ENCODE measurements around the gene EIF4EBP3. TPM values are rescaled to one million over a fixed set of nuclear protein-coding genes. Genes with fewer than 3 reads are reported as not detected.

The EIF4EBP3 gene
- total RNA-seq, 1 experiment from 2014 or later: 8.4 TPM

DNA sequence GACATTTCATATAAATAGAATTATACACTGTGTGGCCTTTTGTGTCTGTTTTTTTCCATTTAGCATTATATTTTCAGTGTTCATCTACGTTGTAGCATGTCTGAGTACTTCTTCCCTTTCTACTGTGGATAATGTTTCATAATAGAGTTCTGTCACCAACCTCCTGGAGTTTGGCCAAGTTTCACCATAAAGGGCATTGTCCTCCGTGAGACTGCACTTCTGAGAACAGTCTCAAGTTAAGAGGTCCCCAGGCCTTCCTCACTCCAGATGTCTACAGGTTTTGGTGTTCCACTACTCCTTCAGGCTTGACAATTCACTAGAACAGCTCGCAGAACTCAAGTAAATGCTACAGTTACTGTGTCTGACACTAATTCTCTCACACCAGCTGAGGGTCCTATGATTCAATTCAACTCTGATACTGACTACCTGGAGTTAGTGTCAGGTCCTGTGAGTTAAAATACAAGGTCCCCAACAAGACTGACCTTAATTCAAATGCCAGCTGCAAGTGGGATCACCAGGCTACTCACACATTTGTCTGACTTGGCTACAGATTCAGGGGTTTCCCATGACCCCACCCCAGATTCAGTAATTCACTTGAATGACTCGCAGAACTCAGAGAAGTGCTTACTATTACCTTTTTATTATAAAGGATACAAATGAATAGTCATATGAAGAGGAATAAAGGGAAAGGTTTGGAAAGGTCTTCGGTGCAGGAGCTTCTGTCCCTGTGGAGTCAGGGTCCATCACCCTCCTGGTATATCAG is 48.3 kb downstream of the EIF4EBP3 start (continued):
- TF ChIP-seq, protein P1, sequence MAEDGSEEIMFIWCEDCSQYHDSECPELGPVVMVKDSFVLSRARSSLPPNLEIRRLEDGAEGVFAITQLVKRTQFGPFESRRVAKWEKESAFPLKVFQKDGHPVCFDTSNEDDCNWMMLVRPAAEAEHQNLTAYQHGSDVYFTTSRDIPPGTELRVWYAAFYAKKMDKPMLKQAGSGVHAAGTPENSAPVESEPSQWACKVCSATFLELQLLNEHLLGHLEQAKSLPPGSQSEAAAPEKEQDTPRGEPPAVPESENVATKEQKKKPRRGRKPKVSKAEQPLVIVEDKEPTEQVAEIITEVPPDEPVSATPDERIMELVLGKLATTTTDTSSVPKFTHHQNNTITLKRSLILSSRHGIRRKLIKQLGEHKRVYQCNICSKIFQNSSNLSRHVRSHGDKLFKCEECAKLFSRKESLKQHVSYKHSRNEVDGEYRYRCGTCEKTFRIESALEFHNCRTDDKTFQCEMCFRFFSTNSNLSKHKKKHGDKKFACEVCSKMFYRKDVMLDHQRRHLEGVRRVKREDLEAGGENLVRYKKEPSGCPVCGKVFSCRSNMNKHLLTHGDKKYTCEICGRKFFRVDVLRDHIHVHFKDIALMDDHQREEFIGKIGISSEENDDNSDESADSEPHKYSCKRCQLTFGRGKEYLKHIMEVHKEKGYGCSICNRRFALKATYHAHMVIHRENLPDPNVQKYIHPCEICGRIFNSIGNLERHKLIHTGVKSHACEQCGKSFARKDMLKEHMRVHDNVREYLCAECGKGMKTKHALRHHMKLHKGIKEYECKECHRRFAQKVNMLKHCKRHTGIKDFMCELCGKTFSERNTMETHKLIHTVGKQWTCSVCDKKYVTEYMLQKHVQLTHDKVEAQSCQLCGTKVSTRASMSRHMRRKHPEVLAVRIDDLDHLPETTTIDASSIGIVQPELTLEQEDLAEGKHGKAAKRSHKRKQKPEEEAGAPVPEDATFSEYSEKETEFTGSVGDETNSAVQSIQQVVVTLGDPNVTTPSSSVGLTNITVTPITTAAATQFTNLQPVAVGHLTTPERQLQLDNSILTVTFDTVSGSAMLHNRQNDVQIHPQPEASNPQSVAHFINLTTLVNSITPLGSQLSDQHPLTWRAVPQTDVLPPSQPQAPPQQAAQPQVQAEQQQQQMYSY (CRISPR knock-in tag; IDR thresholded peaks at IDR 0.05): no peak
- TF ChIP-seq FOXP1 (CRISPR knock-in tag; IDR thresholded peaks at IDR 0.05; ENCODE audit: borderline replicate concordance) (no peak), ZMAT4 (CRISPR knock-in tag; IDR thresholded peaks at IDR 0.05) (no peak), EMX1 (CRISPR knock-in tag; IDR thresholded peaks at IDR 0.05) (no peak), IRF2 (CRISPR knock-in tag; IDR thresholded peaks at IDR 0.05; ENCODE audit: borderline replicate concordance, low read depth) (no peak), JAZF1 (CRISPR knock-in tag; IDR thresholded peaks at IDR 0.05) (no peak)
- TF ChIP-seq, protein P2, sequence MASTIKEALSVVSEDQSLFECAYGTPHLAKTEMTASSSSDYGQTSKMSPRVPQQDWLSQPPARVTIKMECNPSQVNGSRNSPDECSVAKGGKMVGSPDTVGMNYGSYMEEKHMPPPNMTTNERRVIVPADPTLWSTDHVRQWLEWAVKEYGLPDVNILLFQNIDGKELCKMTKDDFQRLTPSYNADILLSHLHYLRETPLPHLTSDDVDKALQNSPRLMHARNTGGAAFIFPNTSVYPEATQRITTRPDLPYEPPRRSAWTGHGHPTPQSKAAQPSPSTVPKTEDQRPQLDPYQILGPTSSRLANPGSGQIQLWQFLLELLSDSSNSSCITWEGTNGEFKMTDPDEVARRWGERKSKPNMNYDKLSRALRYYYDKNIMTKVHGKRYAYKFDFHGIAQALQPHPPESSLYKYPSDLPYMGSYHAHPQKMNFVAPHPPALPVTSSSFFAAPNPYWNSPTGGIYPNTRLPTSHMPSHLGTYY (CRISPR knock-in tag; IDR thresholded peaks at IDR 0.05): no peak
- TF ChIP-seq, protein P3, sequence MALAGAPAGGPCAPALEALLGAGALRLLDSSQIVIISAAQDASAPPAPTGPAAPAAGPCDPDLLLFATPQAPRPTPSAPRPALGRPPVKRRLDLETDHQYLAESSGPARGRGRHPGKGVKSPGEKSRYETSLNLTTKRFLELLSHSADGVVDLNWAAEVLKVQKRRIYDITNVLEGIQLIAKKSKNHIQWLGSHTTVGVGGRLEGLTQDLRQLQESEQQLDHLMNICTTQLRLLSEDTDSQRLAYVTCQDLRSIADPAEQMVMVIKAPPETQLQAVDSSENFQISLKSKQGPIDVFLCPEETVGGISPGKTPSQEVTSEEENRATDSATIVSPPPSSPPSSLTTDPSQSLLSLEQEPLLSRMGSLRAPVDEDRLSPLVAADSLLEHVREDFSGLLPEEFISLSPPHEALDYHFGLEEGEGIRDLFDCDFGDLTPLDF (CRISPR knock-in tag; IDR thresholded peaks at IDR 0.05): no peak

DNA sequence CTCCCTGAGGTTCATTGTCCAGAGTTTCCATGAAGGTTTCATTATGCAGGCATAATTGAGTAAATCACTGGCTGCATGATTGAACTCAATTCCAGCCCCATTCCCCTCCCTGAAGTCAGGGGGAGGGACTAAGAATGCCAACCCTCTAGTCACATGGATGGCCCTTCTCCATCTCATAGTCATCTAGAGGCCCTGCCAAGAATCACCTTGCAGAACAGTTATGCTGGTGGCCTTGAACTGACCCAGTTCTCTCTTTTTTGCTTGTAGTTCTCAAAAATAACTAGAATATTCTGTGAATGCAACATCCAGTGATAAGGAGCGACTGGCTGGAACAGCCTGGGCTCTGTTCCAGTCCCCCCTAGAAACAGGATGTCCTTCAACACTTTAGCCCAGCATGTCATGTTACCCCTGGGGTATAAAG is 48.9 kb downstream of the EIF4EBP3 start:
- H3K27me3 Mint-ChIP-seq (ENCODE audit: low read depth): peaks cover 30% of the 10 kb centered on the region
- ChIA-PET POLR2A (no interaction called here), CTCF (no interaction called here)
- no peaks in the 10 kb centered on the region for H3K9me3 Mint-ChIP-seq
- DNase-seq (ENCODE audit: low spot score) (no peak), ATAC-seq (no peak)
- TF ChIP-seq ZNF317 (CRISPR knock-in tag; IDR thresholded peaks at IDR 0.05; ENCODE audit: borderline replicate concordance, low read depth) (no peak), JAZF1 (CRISPR knock-in tag; IDR thresholded peaks at IDR 0.05) (no peak), ZNF232 (CRISPR knock-in tag; IDR thresholded peaks at IDR 0.05) (no peak), CTCF (IDR thresholded peaks at IDR 0.05) (no peak)
- H3K4me3 Mint-ChIP-seq: no peak overlapping the region
- H3K4me1 Mint-ChIP-seq: peaks cover 5% of the 10 kb centered on the region
- no peak overlapping the region for H3K27ac Mint-ChIP-seq
- no peaks in the 10 kb centered on the region for H3K36me3 Mint-ChIP-seq

DNA sequence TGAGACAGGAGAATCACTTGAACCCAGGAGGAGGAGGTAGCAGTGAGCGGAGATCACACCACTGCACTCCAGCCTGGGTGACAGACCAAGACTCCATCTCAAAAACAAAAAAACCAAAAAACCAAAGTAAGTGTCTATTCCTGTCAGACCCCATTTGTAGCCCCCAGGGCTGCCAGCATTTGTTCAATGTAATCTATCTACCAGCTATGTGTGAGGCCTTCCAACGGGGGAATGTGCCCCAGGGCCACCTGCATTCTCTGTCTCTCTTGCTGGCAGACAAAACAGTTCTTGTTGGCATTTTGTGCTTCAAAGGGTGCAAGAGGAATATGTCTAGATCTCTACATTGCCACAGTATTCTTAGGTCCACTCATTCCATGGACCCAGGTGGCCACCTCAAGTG is 51.4 kb downstream of the EIF4EBP3 start:
- no peak for TF ChIP-seq CTCF (IDR thresholded peaks at IDR 0.05)
- ATAC-seq (no peak), DNase-seq (ENCODE audit: low spot score) (no peak)
- Mint-ChIP-seq H3K27ac (no peak overlapping the region), H3K4me1 (no peaks in the 10 kb centered on the region), H3K9me3 (0 out of 2 replicates have a peak, but pooled peaks cover 3% of the 10 kb centered on the region), H3K27me3 (ENCODE audit: low read depth) (peaks cover 30% of the 10 kb centered on the region), H3K4me3 (no peak overlapping the region), H3K36me3 (no peaks in the 10 kb centered on the region)
- CTCF ChIA-PET: no interaction called here
- POLR2A ChIA-PET: no interaction called here

Small RNAs within 50 kb of the gene (microRNA-seq; reads per million reads assigned to microRNA genes)
- gene MIR6831 (ENCODE audit: borderline number of aligned reads): 2.4 reads per million

Other genes starting within 250 kb of the EIF4EBP3 start
- gene PFDN1, start 244.6 kb upstream of the EIF4EBP3 start, total RNA-seq (2021): 44.1 to 46.4 TPM (median 46.2 TPM) in 3 replicates
- 2.2 to 4.0 TPM (median 2.5 TPM) in 3 replicates for gene HBEGF, start 201.1 kb upstream of the EIF4EBP3 start, total RNA-seq (2021)
- 0.37 to 0.76 TPM (median 0.50 TPM) in 3 replicates for gene SLC4A9, start 187.5 kb upstream of the EIF4EBP3 start, total RNA-seq (2021)
- gene ANKHD1, start 145.8 kb upstream of the EIF4EBP3 start, total RNA-seq (2021): 89.8 to 113 TPM (median 105 TPM) in 3 replicates
- gene SRA1, start 9.8 kb downstream of the EIF4EBP3 start, total RNA-seq (2021): 34.5 to 37.8 TPM (median 34.6 TPM) in 3 replicates
- gene APBB3, start 16.9 kb downstream of the EIF4EBP3 start, total RNA-seq (2021): 23.7 to 25.9 TPM (median 25.2 TPM) in 3 replicates
- 74.7 to 75.7 TPM (median 74.8 TPM) in 3 replicates for gene SLC35A4, start 17.2 kb downstream of the EIF4EBP3 start, total RNA-seq (2021)
- gene CD14, start 85.5 kb downstream of the EIF4EBP3 start, total RNA-seq (2021): 0.27 to 0.63 TPM (median 0.53 TPM) in 3 replicates
- gene TMCO6, start 91.8 kb downstream of the EIF4EBP3 start, total RNA-seq (2021): 28.7 to 32.6 TPM (median 32.2 TPM) in 3 replicates
- gene NDUFA2, start 100.0 kb downstream of the EIF4EBP3 start, total RNA-seq (2021): 74.8 to 81.5 TPM (median 77.7 TPM) in 3 replicates
- gene IK, start 100.2 kb downstream of the EIF4EBP3 start, total RNA-seq (2021): 58.5 to 69.2 TPM (median 64.5 TPM) in 3 replicates
- gene WDR55, start 117.2 kb downstream of the EIF4EBP3 start, total RNA-seq (2021): 22.1 to 25.3 TPM (median 23.5 TPM) in 3 replicates
- gene DND1, start 125.9 kb downstream of the EIF4EBP3 start, total RNA-seq (2021): 2.1 to 3.3 TPM (median 2.9 TPM) in 3 replicates
- 51.9 to 55.6 TPM (median 52.5 TPM) in 3 replicates for gene HARS1, start 143.7 kb downstream of the EIF4EBP3 start, total RNA-seq (2021)
- 26.8 to 28.9 TPM (median 27.7 TPM) in 3 replicates for gene HARS2, start 143.8 kb downstream of the EIF4EBP3 start, total RNA-seq (2021)
- gene ZMAT2, start 152.8 kb downstream of the EIF4EBP3 start, total RNA-seq (2021): 50.3 to 57.2 TPM (median 54.7 TPM) in 3 replicates
- gene PCDHA1, start 238.5 kb downstream of the EIF4EBP3 start, total RNA-seq (2021): 2.2 to 2.7 TPM (median 2.4 TPM) in 3 replicates
- 2.0 to 2.4 TPM (median 2.1 TPM) in 3 replicates for gene PCDHA2, start 247.2 kb downstream of the EIF4EBP3 start, total RNA-seq (2021)